ENCODE measurements around the gene PALM. TPM values are rescaled to one million over a fixed set of nuclear protein-coding genes. Genes with fewer than 3 reads are reported as not detected.

PALM gene
- total and polyA plus RNA-seq, 9 of the 15 experiments (the other 6 are each of a cell fraction or from before 2014, with no cell fraction given) = 0.04 to 6.6 (median 1.7) TPM

- TF ChIP-seq ZBTB40 (IDR thresholded peaks at IDR 0.05) (no peak), ZBTB40 (CRISPR knock-in tag; IDR thresholded peaks at IDR 0.05) (no peak)
Observed at GRCh38 chr19:747432-748273, 38.9 kb downstream of the PALM start (continued).

Measured in K562 (cell line).